Neural cell (in vitro differentiated cells): ENCODE data around the gene EAPP. TPM values are rescaled to one million over a fixed set of nuclear protein-coding genes. Genes with fewer than 3 reads are reported as not detected.

ENCODE experiments used
- H2AFZ ChIP-seq: fragments of 200-600, 300-800 bp; sonication (generic), shearing (Covaris generic); 2 replicates; pipeline ENCODE4 v1.6.0; 2014; ENCODE audit warnings: low read depth, mild to moderate bottlenecking, antibody characterized with exemption, low read length, moderate library complexity
- H3F3A ChIP-seq: fragments of 200-600 bp; shearing (Covaris generic); 2 replicates; pipeline ENCODE4 v1.6.1; 2016; ENCODE audit warnings: mild to moderate bottlenecking, moderate library complexity, mixed read lengths, antibody characterized with exemption, low read length; ENCODE audit not compliant: insufficient read depth, poor library complexity, severe bottlenecking
- H3K27ac ChIP-seq: fragments of 200-600, 300-800 bp; sonication (generic), shearing (Covaris generic); 2 replicates; pipeline ENCODE4 v1.5.1; 2014; ENCODE audit warnings: mild to moderate bottlenecking, low read length, moderate library complexity
- H3K27me3 ChIP-seq: fragments of 300-800, 200-600 bp; sonication (generic), shearing (Covaris generic); 2 replicates; pipeline ENCODE4 v1.6.0; 2014; ENCODE audit warnings: mild to moderate bottlenecking, low read depth, low read length, moderate library complexity; ENCODE audit not compliant: insufficient read depth
- H3K36me3 ChIP-seq: fragments of 300-800, 200-600 bp; sonication (generic), shearing (Covaris generic); 2 replicates; pipeline ENCODE4 v1.5.1; 2014; ENCODE audit warnings: mild to moderate bottlenecking, antibody characterized with exemption, low read length, moderate library complexity; ENCODE audit not compliant: insufficient read depth
- H3K4me2 ChIP-seq: fragments of 300-800, 200-600 bp; sonication (generic), shearing (Covaris generic); 2 replicates; pipeline ENCODE4 v1.6.0; 2014; ENCODE audit warnings: mild to moderate bottlenecking, low read length
- H3K4me3 ChIP-seq: fragments of 300-800, 200-600 bp; sonication (generic), shearing (Covaris generic); 2 replicates; pipeline ENCODE4 v1.5.1; 2014; ENCODE audit warnings: mild to moderate bottlenecking, low read length, moderate library complexity
- H3K79me2 ChIP-seq: fragments of 200-600 bp; shearing (Covaris generic); replicated peaks from 2 replicates; pipeline ENCODE4 v1.6.0; 2014; ENCODE audit warnings: mild to moderate bottlenecking, low read length, moderate library complexity; ENCODE audit not compliant: insufficient read depth
- H3K9ac ChIP-seq: fragments of 300-800, 200-600 bp; sonication (generic), shearing (Covaris generic); 2 replicates; pipeline ENCODE4 v1.6.1; 2016; ENCODE audit warnings: mild to moderate bottlenecking, low read length, mixed read lengths
- H3K9me2 ChIP-seq: fragments of 200-600 bp; shearing (Covaris generic); 2 replicates; pipeline ENCODE4 v1.6.1; 2016; ENCODE audit warnings: mild to moderate bottlenecking, low read length, mixed read lengths; ENCODE audit not compliant: insufficient read depth
- H3K9me3 ChIP-seq: fragments of 200-600, 300-800 bp; sonication (generic), shearing (Covaris generic); 2 replicates; pipeline ENCODE4 v1.6.1; 2016; ENCODE audit warnings: mild to moderate bottlenecking, mixed run types, low read length, moderate library complexity, mixed read lengths
- H4K20me1 ChIP-seq: fragments of 200-600 bp; shearing (Covaris generic); 2 replicates; pipeline ENCODE4 v1.6.1; 2016; ENCODE audit warnings: mild to moderate bottlenecking, mixed run types; ENCODE audit not compliant: insufficient read depth
- CTCF ChIP-seq: fragments of 450-650 bp; IDR thresholded peaks from 2 replicates; pipeline ENCODE4 v1.5.1; 2014; ENCODE audit warnings: antibody characterized with exemption, mild to moderate bottlenecking, moderate library complexity; ENCODE audit not compliant: poor library complexity, severe bottlenecking
- EP300 ChIP-seq: fragments of 450-650 bp; conservative IDR thresholded peaks from 2 replicates; pipeline ENCODE4 v1.6.1; 2014; ENCODE audit warnings: antibody characterized with exemption, mild to moderate bottlenecking, moderate library complexity; ENCODE audit not compliant: poor library complexity, severe bottlenecking
- EZH2 ChIP-seq: fragments of 200-600, 300-800 bp; shearing (Covaris generic), sonication (generic); IDR thresholded peaks from 2 replicates; pipeline ENCODE4 v1.6.1; 2014; ENCODE audit warnings: antibody characterized with exemption, low read length, borderline replicate concordance, mild to moderate bottlenecking; ENCODE audit not compliant: insufficient read depth, poor library complexity, severe bottlenecking
- MXI1 ChIP-seq: fragments of 450-650 bp; conservative IDR thresholded peaks from 2 replicates; pipeline ENCODE4 v1.6.1; 2014; ENCODE audit warnings: antibody characterized with exemption, mild to moderate bottlenecking; ENCODE audit not compliant: poor library complexity, severe bottlenecking
- POLR2AphosphoS5 ChIP-seq: IDR thresholded peaks from 2 replicates; pipeline ENCODE4 v1.6.1; 2012
- RAD21 ChIP-seq: fragments of 450-650 bp; conservative IDR thresholded peaks from 2 replicates; pipeline ENCODE4 v1.6.1; 2014; ENCODE audit warnings: antibody characterized with exemption, mild to moderate bottlenecking, moderate library complexity
- REST ChIP-seq: IDR thresholded peaks from 2 replicates; pipeline ENCODE4 v1.6.1; 2012; ENCODE audit warnings: borderline replicate concordance
- SMC3 ChIP-seq: fragments of 450-650 bp; conservative IDR thresholded peaks from 2 replicates; pipeline ENCODE4 v1.6.1; 2014; ENCODE audit warnings: antibody characterized with exemption, mild to moderate bottlenecking, moderate library complexity; ENCODE audit not compliant: poor library complexity
- TAF1 ChIP-seq: IDR thresholded peaks from 2 replicates; pipeline ENCODE4 v1.6.1; 2012; ENCODE audit warnings: low read depth
- polyA plus RNA-seq: library from polyadenylated mRNA; depleted of rRNA; stranded (reverse); fragments of >200 nt; gene quantifications from 2 replicates; pipeline ENCODE4 v1.2.3, GENCODE V29; 2014

EAPP gene
- polyA plus RNA-seq, 1 donor from 2014 or later, result 112 TPM

GRCh38 chr14:34496679-34497513 lies 42.6 kb downstream of the EAPP start:
- Histone ChIP-seq H2AFZ (no peak overlapping the region), H3K36me3 (no peaks in the 10 kb centered on the region), H3K9me2 (no peaks in the 10 kb centered on the region), H4K20me1 (no peaks in the 10 kb centered on the region), H3K9ac (no peak overlapping the region), H3K4me2 (no peak overlapping the region), H3K79me2 (no peaks in the 10 kb centered on the region), H3K4me3 (no peak overlapping the region), H3F3A (no peaks in the 10 kb centered on the region), H3K9me3 (no peaks in the 10 kb centered on the region), H3K27me3 (no peaks in the 10 kb centered on the region), H3K27ac (no peak overlapping the region)
- TF ChIP-seq POLR2AphosphoS5 (no peak), MXI1 (no peak), CTCF (no peak), EZH2 (no peak), SMC3 (no peak), EP300 (no peak), REST (no peak), RAD21 (no peak), TAF1 (no peak)

GRCh38 chr14:34496007-34496678 lies 43.4 kb downstream of the EAPP start:
- Histone ChIP-seq H3K9ac (no peak overlapping the region), H3K79me2 (no peaks in the 10 kb centered on the region), H3K4me3 (no peak overlapping the region), H3K9me2 (no peaks in the 10 kb centered on the region), H4K20me1 (no peaks in the 10 kb centered on the region), H3K27ac (no peak overlapping the region), H3K4me2 (no peak overlapping the region), H2AFZ (no peak overlapping the region), H3F3A (no peaks in the 10 kb centered on the region), H3K36me3 (no peaks in the 10 kb centered on the region), H3K27me3 (no peaks in the 10 kb centered on the region), H3K9me3 (no peaks in the 10 kb centered on the region)
- TF ChIP-seq SMC3 (no peak), EZH2 (no peak), TAF1 (no peak)
